GM12873 (cell line): ENCODE measurements around the gene OVOL1.
A peak's percentile ranks its signal among the peaks of the same experiment; 100 is the strongest.

Source experiments
- TF ChIP-seq, protein P1 (sequence below): IDR thresholded peaks from 2 replicates; pipeline ENCODE4 v1.5.1; 2012; ENCODE audit warnings: low read depth, mild to moderate bottlenecking, moderate library complexity, low read length, control low read depth; ENCODE audit not compliant: insufficient read depth; ENCODE audit errors: missing control alignments

The OVOL1 gene

DNA sequence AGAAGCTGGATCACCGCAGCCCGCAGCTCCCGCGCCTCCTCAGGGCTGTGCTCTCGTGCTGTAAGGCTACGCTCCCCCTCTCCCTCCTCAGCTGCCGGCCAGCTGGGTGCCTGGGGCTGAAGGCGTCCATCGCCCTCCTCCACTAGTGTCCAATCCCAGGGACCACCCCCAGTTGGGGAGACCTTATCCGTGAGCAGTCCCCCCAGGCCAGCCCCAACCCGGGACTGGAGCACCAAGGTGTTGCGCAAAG, 7.3 kb upstream of the OVOL1 start:
- TF ChIP-seq, protein P1, sequence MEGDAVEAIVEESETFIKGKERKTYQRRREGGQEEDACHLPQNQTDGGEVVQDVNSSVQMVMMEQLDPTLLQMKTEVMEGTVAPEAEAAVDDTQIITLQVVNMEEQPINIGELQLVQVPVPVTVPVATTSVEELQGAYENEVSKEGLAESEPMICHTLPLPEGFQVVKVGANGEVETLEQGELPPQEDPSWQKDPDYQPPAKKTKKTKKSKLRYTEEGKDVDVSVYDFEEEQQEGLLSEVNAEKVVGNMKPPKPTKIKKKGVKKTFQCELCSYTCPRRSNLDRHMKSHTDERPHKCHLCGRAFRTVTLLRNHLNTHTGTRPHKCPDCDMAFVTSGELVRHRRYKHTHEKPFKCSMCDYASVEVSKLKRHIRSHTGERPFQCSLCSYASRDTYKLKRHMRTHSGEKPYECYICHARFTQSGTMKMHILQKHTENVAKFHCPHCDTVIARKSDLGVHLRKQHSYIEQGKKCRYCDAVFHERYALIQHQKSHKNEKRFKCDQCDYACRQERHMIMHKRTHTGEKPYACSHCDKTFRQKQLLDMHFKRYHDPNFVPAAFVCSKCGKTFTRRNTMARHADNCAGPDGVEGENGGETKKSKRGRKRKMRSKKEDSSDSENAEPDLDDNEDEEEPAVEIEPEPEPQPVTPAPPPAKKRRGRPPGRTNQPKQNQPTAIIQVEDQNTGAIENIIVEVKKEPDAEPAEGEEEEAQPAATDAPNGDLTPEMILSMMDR = no peak

GRCh38 chr11:65779919-65780769, 6.7 kb upstream of the OVOL1 start:
- TF ChIP-seq, protein P1 = peak; percentile 95

DNA sequence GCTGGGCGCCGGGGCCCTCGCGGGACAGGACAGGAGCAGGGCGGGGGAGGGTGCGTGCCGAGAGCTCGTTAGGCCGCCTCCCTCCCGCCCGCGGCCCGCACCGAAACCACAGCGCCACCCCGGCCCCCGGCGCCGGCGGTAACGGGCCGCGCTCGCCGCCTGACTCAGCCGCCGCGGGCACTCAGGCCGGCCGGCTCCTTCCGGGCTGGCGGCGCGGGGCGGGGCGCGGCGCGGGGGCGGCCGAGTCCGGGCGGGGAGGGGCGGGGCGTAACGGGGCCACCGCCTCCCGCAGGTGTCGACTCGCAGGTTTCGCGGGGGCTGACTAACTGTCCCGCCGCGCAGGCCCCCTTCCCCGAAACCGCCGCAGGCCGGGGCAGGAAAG, 6.1 kb upstream of the OVOL1 start, which contains the start of gene AP5B1:
TSS of gene AP5B1 (minus strand) at position 207 of the 382 bp plus-strand sequence. CDS start 385 bp downstream, outside the sequence.
- TF ChIP-seq, protein P1 = no peak

DNA sequence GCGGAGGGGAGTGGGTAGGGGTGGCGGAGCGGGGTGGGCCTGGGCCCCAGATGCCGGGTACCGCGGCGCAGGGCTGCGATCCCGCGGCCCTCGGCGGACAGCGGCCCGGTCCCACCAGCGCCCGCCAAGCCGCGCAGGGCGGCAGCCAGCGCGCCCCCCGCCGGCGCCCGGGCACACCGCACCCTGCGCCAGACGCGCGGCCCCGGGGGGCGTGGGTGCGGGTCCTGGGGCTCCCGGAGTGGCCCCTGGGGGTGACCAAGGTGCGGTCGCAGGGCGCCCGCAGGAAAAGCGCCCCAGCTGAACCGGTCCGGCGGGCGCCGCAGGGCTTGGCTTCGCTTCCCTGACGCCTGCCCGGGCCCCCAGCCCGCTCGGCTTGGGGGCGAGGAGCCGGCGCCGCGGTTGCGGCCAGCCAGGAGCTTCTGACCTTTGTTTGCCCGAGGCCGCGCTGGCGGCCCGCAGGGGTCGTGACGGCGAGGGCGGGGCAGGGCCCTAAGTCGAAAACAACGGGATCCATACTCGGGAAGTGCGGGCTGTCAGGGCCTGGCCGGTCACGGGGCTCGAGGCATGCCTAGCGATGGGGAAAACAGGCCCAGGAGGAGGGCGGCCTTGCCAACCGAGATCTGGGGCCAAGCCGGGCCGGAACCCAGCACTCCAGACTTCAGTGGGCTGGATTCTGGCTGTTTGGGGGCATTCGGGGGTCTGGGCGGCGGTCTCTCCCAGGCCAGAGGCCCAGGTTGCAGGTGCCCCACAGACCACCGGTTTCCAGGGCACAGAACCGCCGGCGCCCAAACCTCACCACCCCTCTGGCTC, 5.5 kb upstream of the OVOL1 start:
- TF ChIP-seq, protein P1 = peak; percentile 34

DNA sequence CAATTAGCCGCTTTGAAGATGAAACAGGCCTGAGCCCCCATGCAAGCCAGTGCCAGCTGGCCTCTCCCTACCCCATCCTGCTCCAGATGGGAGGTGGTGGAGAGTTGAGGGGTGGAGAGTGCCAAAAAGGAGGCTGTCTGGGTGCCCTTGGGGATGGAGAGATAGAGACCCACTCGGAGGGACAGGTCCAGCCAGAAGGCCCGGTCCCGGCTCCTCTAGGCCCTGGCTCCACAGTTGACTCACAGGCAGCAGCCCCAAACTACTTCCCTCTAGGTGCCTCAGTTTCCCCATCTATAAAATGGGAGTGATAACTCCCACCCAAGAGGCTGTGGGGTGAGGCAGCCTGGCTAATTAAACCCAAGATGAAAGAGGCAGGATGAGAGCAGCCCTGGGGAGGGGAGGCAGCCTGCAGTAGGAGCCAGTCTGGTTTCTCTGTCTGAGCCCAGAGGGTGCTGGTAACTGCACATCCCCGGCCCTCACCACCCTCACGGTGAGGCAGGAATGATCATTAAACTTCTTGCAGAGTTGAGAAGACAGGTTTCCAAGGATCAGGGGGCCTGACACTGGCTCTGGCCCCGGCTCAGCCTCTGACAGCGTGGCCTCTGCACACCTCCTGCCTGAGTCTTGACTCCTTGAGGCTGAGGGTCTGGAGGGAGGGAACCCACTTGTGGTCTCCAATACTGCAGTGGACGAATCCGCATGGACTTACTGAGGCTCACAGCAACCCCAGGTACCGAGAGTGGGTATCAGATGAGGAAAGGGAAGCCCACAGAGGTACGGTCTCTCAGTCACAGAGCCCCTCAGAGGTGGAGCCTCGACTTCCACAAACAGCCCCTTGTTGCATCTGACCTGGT, 4.7 kb upstream of the OVOL1 start:
- TF ChIP-seq, protein P1 = no peak

- TF ChIP-seq, protein P1 = no peak
These were observed 4.0 kb upstream of the OVOL1 start for GRCh38 chr11:65782816-65783228.
